Bladder microvascular endothelial cell (primary cell): ENCODE measurements around the gene ADAM17. TPM values are rescaled to one million over a fixed set of nuclear protein-coding genes. Genes with fewer than 3 reads are reported as not detected.

Experiments used
- total RNA-seq: library from RNA; depleted of rRNA; stranded (reverse); fragments of >200 nt; gene quantifications from 2 replicates; pipeline ENCODE4 v1.2.3, GENCODE V29; 2014

ADAM17 gene
- total RNA-seq: 44.2 and 67.2 TPM in 2 replicates

DNA sequence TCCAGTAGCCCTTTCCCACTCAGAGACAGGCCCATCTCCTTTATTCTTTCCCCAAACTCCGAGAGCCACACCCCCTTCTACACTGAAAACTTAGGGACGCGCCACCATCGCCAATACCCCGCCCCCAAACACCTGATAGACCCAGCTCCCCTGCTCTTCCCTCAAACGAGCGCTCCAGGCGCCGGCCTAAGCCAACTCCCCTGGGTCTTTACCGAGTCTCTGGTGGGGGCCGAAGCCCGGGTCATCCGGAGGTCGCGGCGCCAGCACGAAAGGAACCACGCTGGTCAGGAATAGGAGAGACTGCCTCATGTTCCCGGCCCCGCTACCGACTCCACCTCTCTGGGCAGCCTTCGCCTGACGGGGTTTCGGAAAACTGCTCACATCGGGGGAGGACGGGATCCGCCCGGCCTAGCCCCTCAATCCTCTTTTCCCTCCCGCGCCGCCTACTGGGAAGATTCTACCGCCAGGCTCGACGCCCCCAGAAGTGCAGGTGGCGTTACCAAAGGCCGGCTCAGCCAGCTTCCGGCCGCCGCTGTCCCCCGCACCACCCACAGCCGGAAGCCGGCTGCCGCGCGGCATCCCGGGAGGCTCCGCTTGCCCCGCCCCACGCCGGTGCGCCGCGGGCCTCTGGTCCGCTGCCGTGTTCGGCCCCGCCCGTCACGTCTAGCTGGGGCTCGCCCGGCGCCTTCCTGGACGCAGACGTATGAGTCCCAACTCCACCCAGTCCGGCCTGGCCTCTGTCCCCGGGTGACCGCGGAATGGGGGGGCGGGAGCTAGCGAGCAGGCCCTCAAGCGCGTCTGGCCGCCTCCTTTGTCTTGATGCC, at the start of gene ADAM17:
Gene ADAM17 (minus strand): TSS at position 534 of the 824 bp plus-strand sequence. CDS start 225 bp downstream, at position 309.

DNA sequence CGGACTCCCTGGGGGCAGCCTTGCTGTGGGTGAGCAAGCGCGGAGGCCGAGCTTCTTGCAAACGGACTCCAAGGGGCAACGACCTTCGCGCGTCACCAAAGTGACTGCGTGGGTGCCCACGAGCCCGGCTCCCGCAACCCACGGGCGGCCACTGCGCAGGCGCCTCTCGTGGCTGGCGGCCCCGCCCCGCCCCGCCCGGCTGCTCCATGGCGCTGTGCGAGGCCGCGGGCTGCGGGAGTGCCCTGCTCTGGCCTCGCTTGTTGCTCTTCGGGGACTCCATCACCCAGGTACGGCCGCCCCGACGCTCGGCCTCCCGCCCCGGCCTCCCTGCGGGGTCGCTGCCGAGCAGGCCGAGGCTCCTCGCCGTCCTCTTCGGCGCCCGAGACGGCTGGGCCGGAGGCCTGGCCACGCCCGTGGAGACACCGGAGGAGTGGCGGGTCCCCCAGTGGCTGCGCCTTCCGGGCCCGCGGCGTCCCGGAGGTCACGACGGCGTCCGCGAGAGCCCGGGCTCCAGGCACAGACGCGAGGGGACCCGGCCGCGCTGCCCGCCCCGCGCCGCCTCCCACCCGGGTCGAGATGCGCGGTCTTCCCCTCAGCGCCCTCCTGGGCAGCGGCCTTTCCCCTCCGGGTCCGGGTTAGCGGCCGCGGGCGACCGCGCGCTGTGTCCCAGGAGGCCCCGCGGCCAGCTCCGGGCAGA, 81.1 kb downstream of the ADAM17 start, which contains the start of gene IAH1:
Gene IAH1 (plus strand): TSS at position 191 of the 697 bp plus-strand sequence. CDS start 16 bp downstream, at position 207.

Other genes with a start within 250 kb of the ADAM17 start
- 28.7 and 28.8 TPM in 2 replicates for gene ITGB1BP1, start 132.3 kb downstream of the ADAM17 start, total RNA-seq
- gene CPSF3, start 132.2 kb downstream of the ADAM17 start, total RNA-seq: 29.1 and 51.9 TPM in 2 replicates
- 29.1 and 35.8 TPM in 2 replicates for gene IAH1, start 81.3 kb downstream of the ADAM17 start, total RNA-seq
- gene YWHAQ, start 75.2 kb upstream of the ADAM17 start, total RNA-seq: 221 and 351 TPM in 2 replicates